Stimulated activated CD8-positive, alpha-beta memory T cell treated with anti-CD3 and anti-CD28 coated beads, Interleukin-4, amount 100 ng/mL, for 4 hours (primary cell): ENCODE measurements around the gene TNFRSF19.

Source experiments
- DNase-seq, 2 donors: peaks; one replicate each; pipeline ENCODE4 v3.0.0-alpha.2; 2020; ENCODE audit warnings: low read depth in 2 of 2, low spot score in 1 of 2

The TNFRSF19 gene

DNA sequence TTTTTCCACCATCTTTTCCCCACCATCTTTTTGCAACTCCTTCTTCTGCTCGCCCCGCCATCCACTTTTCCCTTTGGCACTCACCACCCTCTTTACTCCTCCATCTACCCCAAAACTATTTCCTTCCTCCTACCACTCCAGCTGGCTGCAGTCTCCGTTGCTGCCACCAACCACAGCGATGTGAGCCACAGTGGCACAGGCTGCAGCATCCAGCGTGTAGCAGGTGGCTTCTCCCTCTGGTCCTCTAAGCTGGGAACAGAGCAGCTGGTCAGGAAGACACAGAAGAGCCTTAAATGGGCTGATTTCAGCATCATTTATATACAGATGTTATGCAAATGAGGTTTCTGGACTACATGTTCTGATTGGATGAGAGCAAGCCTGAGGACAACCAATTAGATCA is 144.5 kb downstream of the TNFRSF19 start:
- DNase-seq, result no peak

DNA sequence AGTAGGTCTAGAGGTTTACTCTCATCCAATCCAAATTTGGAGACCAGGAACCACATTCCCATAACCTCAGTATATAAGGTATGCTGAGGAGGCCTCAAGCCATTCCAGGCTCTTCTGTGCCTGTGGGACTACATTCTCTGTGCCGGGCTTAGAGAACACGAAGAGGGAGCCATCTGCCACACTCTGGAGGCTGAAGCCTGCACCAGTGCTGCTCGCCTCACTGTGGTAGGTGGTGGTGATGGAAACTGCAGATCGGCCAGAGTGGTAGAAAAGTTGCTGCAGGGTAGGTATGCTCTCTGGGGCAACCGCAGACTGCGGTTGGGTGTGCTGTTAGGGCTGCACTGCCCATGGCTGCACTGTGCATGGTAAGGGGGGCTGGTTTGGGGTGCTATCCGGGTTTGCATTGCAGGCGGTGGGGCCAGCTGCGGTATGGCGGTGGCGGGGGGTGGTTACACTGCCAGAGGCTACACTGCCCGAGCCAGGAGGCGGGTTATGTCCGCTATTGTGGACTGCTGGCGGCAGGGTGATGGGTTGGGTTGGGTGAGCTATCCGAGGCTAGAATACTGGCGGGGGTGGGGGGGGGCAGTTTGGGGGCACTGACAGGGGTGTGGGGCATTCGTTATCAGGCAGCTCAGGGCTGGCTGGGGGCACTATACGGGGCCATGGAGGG is 145.0 kb downstream of the TNFRSF19 start:
- DNase-seq, result no peak

DNA sequence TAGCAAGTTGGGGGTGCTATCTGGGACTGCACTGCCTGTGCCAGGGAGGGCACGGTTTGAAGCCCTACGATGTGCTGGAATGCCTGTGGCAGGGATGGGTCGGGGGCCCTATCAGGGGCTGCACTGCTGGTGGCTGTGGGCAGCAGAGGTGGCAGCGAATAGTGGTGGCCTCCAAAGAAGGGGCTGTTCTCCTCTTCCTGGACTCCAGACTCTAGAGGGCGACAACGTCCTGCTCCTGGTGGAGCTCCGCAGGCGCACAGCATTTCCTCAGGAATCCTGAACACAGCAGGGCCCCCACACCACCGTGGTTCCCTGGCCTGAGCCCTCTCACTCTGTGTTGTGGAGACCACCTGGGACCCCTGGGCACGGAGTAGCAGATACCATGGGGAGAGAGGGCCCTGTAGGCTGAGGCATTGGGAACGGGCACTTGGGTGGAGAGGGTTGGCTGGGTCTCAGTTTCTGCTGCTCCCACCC is 145.6 kb downstream of the TNFRSF19 start:
- DNase-seq, result no peak

DNA sequence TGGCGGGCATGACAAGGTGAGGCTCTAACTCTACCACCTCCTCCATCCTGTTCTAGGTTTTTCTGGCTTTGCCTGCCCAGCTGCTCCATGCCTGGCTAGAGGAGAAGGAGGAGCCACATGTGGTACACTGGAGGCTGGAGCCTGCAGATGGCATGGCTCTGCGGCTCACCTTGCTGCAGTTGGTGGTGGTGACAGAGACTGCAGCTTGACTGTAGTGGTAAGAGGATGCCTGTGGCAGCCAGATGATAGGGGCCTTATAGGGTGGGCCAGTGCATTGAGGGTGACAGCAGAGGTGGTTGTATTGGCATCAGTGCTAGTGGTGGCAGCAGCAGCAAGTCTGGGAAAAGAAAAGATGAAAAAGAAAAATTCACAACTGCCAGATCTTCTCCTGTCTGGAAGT is 146.2 kb downstream of the TNFRSF19 start:
- DNase-seq, result no peak

DNA sequence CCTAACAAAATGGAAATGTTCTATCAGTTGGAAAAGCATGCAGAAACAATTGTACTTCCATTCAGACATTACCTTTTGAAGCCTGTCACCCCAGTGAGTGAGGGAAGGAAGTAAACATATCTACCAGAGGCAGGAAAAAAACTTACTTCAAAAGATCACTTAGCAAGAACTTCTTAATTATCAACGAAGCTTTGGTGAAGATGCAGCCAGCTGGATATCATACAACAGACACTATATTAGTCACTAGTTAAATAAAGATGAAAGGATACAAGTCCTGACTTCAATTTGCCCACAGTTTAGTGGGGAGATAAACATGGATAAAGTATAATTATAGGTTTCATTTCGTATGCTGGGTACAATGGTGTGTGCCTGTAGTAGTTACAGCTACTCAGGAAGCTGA is 148.8 kb downstream of the TNFRSF19 start:
- no peak for DNase-seq

DNA sequence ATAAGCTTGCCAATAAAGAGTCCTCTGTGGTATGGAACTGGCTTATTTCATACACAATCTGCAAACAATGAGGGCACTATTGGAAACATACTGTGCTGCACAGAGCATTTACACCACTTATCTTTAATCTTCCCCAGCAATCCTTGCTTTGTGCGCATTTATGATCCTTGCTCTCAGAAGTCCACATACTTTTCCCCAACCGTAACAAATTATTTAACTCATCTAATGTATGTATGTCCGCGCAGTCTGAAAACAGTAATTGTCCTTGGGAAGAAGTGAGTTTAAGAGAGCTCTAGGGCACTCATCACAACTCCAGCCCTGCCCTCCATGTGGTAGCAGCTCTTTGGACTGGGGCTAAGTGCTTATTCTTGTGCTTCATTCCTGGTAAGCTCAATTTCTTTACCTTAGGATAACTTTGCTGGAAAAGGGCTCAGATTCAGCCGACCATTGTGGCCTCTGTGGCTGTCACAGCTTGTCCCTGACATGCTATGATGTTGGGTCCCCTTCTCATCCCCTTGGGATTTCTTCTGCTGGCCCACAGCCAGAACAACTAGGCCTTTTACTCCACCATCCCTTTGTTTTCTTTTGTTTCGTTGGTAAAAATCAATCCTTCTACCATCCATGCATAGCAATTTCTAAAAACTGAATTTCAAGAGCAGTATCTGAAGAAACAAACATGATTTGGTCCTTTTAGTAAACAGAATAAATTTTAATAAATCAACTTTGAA is 152.7 kb downstream of the TNFRSF19 start:
- no peak for DNase-seq

DNA sequence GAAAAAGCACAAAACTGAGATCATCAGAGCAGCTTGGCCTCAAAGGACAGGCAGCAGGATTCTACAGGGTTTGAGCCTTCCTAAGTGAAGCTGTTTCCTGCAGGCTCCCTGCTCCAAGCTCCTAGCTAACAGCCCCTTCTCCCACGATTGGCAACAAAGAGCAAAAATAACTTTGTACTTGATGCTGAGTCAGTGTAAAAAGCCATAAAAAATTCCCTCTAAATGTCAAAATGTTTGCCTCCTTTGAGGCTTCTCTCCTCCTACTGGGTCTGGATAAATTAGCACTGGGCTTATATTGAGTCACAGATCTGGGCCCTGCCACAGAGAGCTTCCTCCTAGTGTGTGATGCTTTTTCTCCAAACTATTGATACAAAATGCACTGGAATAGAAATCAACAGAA is 153.3 kb downstream of the TNFRSF19 start:
- no peak for DNase-seq

DNA sequence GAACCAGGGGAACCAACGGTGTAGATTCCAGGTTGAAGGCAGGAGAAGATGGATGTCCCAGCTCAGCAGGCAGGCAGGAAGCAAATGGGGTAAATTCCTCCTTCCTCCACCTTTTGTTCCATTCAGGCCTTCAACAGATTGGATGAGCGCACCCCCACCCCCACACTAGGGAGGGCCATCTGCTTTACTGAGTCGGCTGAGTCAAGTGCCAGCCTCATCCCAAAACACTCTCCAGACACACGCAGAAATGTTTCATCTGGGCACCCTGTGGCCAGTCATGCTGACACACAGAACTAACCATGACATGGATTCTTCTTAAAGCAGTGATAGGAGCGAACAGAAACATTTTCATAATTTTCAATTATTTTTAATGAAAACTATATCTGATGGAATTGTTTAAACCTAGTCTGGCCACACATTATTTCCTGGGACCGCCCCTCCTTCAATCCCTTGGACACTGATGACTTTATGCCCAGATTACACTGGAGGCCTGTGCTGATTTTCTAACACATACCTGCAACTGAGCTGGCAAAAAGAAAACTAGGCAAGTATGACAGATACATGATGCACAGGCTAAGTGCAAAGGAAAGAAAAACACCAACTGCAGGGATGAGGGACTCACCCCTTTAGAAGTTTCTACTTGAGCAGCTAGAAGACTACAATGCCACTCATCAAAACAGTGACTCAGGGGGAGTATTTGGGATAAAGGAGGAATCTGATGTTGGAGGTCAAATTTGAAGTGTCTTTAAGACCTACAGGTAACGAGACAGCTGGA is 154.2 kb downstream of the TNFRSF19 start:
- no peak for DNase-seq
